ENCODE data around the gene GPR107.
A peak's percentile ranks its signal among the peaks of the same experiment; 100 is the strongest.

Gene GPR107

DNA sequence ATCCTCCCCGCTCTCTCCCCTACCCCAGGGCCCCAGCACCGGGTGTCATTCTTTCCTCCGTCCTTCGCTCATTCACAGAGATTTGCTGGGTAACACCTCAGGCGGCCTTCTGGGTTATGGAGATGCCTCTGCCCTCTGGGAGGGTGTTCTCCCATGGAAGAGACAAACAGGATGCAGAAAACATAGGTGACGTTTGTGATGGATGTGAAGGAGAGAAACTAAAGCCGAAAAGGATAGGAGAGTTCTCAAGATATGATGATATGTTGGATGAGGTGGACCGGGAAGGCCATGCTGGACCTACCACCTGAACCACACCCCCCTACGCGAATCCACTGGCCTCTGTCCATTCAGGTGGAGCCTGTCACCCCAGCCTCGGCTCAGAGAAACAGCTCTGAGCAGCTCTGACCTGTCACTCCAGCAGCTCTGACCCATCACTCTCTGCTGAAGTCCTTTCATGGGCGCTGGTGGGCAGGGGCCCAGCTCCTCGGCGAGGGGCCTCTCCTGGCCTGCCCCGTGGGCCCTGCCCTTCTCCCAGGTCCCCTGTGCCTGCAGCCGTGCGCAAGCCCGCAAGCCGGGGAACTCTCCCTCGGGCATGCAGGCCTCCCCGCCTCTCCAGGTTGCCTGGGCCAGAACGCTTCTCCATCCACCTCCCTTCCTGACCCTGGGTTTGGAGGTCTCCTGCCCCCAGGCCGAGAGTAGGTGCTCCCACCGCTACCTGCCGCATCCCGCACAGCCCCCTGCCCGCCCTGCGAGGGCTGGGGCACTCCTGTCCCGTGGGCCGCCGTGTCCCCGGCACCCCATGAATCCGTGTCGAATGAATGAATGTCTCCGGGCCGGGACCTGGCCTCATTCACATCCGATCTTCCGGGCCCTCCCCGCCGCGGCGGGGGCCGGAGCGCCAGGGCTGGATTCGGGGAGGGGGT is 117.8 kb downstream of the GPR107 start (continued):
- TF ChIP-seq, protein P1, sequence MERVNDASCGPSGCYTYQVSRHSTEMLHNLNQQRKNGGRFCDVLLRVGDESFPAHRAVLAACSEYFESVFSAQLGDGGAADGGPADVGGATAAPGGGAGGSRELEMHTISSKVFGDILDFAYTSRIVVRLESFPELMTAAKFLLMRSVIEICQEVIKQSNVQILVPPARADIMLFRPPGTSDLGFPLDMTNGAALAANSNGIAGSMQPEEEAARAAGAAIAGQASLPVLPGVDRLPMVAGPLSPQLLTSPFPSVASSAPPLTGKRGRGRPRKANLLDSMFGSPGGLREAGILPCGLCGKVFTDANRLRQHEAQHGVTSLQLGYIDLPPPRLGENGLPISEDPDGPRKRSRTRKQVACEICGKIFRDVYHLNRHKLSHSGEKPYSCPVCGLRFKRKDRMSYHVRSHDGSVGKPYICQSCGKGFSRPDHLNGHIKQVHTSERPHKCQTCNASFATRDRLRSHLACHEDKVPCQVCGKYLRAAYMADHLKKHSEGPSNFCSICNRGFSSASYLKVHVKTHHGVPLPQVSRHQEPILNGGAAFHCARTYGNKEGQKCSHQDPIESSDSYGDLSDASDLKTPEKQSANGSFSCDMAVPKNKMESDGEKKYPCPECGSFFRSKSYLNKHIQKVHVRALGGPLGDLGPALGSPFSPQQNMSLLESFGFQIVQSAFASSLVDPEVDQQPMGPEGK (CRISPR knock-in tag; IDR thresholded peaks at IDR 0.05; ENCODE audit: borderline replicate concordance): no peak
- no peak for TF ChIP-seq ZNF8 (CRISPR knock-in tag; IDR thresholded peaks at IDR 0.05)
- TF ChIP-seq CSDC2 (CRISPR knock-in tag; IDR thresholded peaks at IDR 0.05): no peak
- TF ChIP-seq ISL1 (CRISPR knock-in tag; IDR thresholded peaks at IDR 0.05): no peak

DNA sequence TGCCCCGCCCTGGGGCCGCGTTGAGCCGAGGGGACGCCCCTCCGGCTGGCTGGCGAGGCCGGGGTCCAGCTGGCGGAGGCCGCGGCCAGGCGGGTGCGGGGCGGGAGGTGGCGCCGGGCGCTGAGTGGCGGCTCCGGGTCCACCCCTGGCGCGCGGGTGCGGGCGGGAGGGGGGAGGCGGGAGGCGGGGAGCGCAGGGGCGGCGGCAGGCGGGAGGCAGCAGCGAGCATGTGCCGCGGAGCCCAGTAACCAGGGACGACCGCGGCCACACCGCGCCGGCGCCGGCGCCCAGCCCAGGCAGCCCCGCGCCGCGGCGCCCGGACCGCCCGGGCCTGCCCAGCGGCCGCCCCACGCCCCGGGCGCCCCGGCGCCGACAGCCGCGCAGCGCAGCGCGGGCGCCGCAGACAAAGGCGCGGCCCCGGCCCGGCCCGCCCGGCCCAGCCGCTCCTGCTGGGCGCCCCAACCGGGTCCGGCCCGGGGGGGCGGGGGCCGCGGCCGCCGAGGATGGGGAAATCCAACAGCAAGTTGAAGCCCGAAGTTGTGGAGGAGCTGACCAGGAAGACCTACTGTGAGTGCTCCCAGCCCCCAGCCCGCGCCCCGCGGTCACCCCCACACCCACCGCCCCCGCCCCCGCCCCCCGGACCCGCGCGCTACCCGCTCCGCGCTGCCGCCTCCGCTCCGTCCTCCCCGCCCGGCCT is 118.6 kb downstream of the GPR107 start, which contains the start of gene NCS1:
TSS of gene NCS1 (plus strand) at position 244 of the 697 bp plus-strand sequence. CDS start at position 504, 260 bp downstream.
- ATAC-seq: peak; percentile 84

DNA sequence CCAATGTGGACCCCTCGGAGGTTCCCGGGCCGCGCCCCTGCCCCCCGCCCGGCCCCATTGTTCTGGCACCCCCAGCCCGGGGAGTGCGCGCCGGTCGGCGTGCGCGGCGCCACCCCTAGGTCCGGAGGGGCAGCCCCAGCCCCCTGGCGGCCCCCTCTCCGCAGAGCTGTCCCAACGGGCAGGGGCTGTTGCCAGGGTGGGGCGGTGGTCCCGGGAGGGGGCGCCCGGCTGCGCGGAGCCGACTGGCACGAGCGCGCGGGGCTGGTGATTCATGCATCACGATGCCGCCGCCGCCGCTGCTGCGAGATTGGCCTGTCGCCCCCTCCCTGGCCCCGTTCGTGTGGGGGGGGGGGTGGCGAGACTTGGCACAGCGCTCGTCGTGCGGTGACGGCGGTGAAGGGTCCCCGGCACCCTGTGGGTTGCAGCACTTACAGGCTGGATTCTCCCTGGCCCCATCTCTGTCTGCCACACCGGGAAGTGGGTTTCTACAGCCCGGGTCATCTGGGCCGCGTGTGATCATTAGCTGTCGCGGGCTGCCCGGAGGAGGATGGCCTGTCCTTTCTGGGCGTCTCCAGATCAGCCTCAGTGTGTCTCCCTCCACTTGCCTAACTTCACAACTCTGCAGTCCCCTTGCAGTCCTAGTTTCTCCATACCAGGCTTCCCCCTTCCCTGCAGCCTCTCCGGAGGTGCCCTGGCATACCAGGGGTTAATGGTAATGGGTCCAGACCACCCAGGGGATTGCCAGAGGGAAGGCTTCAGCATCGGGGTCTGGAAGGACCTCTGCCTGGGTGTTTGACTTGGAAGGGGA is 119.4 kb downstream of the GPR107 start:
- TF ChIP-seq PPARA (CRISPR knock-in tag; IDR thresholded peaks at IDR 0.05; ENCODE audit: borderline replicate concordance) (no peak), RARB (CRISPR knock-in tag; IDR thresholded peaks at IDR 0.05) (no peak), GLIS3 (CRISPR knock-in tag; IDR thresholded peaks at IDR 0.05) (no peak), ISL1 (CRISPR knock-in tag; IDR thresholded peaks at IDR 0.05) (no peak), ZNF70 (CRISPR knock-in tag; IDR thresholded peaks at IDR 0.05) (no peak), ZNF8 (CRISPR knock-in tag; IDR thresholded peaks at IDR 0.05) (no peak)
- TF ChIP-seq, protein P2, sequence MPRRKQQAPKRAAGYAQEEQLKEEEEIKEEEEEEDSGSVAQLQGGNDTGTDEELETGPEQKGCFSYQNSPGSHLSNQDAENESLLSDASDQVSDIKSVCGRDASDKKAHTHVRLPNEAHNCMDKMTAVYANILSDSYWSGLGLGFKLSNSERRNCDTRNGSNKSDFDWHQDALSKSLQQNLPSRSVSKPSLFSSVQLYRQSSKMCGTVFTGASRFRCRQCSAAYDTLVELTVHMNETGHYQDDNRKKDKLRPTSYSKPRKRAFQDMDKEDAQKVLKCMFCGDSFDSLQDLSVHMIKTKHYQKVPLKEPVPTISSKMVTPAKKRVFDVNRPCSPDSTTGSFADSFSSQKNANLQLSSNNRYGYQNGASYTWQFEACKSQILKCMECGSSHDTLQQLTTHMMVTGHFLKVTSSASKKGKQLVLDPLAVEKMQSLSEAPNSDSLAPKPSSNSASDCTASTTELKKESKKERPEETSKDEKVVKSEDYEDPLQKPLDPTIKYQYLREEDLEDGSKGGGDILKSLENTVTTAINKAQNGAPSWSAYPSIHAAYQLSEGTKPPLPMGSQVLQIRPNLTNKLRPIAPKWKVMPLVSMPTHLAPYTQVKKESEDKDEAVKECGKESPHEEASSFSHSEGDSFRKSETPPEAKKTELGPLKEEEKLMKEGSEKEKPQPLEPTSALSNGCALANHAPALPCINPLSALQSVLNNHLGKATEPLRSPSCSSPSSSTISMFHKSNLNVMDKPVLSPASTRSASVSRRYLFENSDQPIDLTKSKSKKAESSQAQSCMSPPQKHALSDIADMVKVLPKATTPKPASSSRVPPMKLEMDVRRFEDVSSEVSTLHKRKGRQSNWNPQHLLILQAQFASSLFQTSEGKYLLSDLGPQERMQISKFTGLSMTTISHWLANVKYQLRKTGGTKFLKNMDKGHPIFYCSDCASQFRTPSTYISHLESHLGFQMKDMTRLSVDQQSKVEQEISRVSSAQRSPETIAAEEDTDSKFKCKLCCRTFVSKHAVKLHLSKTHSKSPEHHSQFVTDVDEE (CRISPR knock-in tag; IDR thresholded peaks at IDR 0.05): no peak
- TF ChIP-seq, protein P1 (CRISPR knock-in tag; IDR thresholded peaks at IDR 0.05; ENCODE audit: borderline replicate concordance): 0 out of 2 replicates have a peak, but pooled peaks have one; percentile 24
- peak; percentile 29 for ATAC-seq

More for the DNA sequence above, 118.6 kb downstream of the GPR107 start, which contains the start of gene NCS1:
- TF ChIP-seq, protein P3, sequence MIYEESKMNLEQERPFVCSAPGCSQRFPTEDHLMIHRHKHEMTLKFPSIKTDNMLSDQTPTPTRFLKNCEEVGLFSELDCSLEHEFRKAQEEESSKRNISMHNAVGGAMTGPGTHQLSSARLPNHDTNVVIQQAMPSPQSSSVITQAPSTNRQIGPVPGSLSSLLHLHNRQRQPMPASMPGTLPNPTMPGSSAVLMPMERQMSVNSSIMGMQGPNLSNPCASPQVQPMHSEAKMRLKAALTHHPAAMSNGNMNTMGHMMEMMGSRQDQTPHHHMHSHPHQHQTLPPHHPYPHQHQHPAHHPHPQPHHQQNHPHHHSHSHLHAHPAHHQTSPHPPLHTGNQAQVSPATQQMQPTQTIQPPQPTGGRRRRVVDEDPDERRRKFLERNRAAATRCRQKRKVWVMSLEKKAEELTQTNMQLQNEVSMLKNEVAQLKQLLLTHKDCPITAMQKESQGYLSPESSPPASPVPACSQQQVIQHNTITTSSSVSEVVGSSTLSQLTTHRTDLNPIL (CRISPR knock-in tag; IDR thresholded peaks at IDR 0.05; ENCODE audit: low read depth): no peak
- TF ChIP-seq PPARA (CRISPR knock-in tag; IDR thresholded peaks at IDR 0.05; ENCODE audit: borderline replicate concordance) (no peak), BACH2 (CRISPR knock-in tag; IDR thresholded peaks at IDR 0.05; ENCODE audit: borderline replicate concordance) (no peak), ARNTL (CRISPR knock-in tag; IDR thresholded peaks at IDR 0.05; ENCODE audit: borderline replicate concordance, low read depth) (no peak), ZFP3 (CRISPR knock-in tag; IDR thresholded peaks at IDR 0.05) (no peak), TOX (CRISPR knock-in tag; IDR thresholded peaks at IDR 0.05; ENCODE audit: borderline replicate concordance) (no peak), ISL1 (CRISPR knock-in tag; IDR thresholded peaks at IDR 0.05) (no peak), ZNF565 (CRISPR knock-in tag; conservative IDR thresholded peaks at IDR 0.05; ENCODE audit: low read depth) (no peak), GLIS3 (CRISPR knock-in tag; IDR thresholded peaks at IDR 0.05) (no peak), ZFP30 (CRISPR knock-in tag; IDR thresholded peaks at IDR 0.05) (no peak), OSR1 (CRISPR knock-in tag; IDR thresholded peaks at IDR 0.05) (no peak), RARB (CRISPR knock-in tag; IDR thresholded peaks at IDR 0.05) (no peak)
- TF ChIP-seq, protein P4, sequence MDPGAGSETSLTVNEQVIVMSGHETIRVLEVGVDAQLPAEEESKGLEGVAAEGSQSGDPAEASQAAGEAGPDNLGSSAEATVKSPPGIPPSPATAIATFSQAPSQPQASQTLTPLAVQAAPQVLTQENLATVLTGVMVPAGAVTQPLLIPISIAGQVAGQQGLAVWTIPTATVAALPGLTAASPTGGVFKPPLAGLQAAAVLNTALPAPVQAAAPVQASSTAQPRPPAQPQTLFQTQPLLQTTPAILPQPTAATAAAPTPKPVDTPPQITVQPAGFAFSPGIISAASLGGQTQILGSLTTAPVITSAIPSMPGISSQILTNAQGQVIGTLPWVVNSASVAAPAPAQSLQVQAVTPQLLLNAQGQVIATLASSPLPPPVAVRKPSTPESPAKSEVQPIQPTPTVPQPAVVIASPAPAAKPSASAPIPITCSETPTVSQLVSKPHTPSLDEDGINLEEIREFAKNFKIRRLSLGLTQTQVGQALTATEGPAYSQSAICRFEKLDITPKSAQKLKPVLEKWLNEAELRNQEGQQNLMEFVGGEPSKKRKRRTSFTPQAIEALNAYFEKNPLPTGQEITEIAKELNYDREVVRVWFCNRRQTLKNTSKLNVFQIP (CRISPR knock-in tag; IDR thresholded peaks at IDR 0.05; ENCODE audit: borderline replicate concordance, low read depth): no peak
- TF ChIP-seq, protein P1 (CRISPR knock-in tag; IDR thresholded peaks at IDR 0.05; ENCODE audit: borderline replicate concordance): no peak
